Pancreas (tissue), 10 donors: ENCODE data around the gene HCST. TPM values are rescaled to one million over a fixed set of nuclear protein-coding genes. Genes with fewer than 3 reads are reported as not detected.

Experiments
- ATAC-seq, 4 donors: fragments of 200-7000 bp; cut with Tn5 transposase; one replicate each; pipeline versions ENCODE4 v1.8.0 to v1.9.1; 2020; ENCODE audit warnings: mild to moderate bottlenecking in 4 of 4, moderate library complexity in 4 of 4
- DNase-seq, 6 donors: peaks; one replicate each; pipeline ENCODE4 v3.0.0-alpha.2; 2020
- FAIRE-seq: peaks from 2 replicates; lab custom pipeline; 2012; peaks lifted over from hg19 to GRCh38; lab: Jason Lieb, UNC
- H3K27ac ChIP-seq, 4 donors: fragments of 200-600 bp; sonication (generic); 1 replicate in 3 of 4; 2 replicates in 1 of 4; pipeline versions ENCODE4 v1.5.0 to v1.8.0; 2020
- H3K27me3 ChIP-seq, 4 donors: fragments of 200-600 bp; one replicate each; pipeline ENCODE4 v1.8.0; 2021
- H3K36me3 ChIP-seq, 3 donors: fragments of 200-600 bp; sonication (generic) in 1 of 3; one replicate each; pipeline versions ENCODE4 v1.5.0 to v1.8.0; 2020 to 2021
- H3K4me1 ChIP-seq, 3 donors: fragments of 200-600 bp; one replicate each; pipeline ENCODE4 v1.8.0; 2021
- H3K4me3 ChIP-seq, 4 donors: fragments of 200-600 bp; sonication (generic) in 2 of 4; one replicate each; pipeline versions ENCODE4 v1.5.0 to v1.8.0; 2020 to 2021
- H3K9me3 ChIP-seq, 4 donors: fragments of 200-600 bp; one replicate each; pipeline ENCODE4 v1.8.0; 2021
- CTCF ChIP-seq, 4 donors: fragments of 200-600 bp; sonication (generic) in 3 of 4; IDR thresholded peaks; one replicate each; pipeline versions ENCODE4 v1.5.0 to v1.8.0; 2021; ENCODE audit warnings: antibody characterized with exemption in 4 of 4
- WGBS, 2 donors: extraction: QIAGEN DNeasy Blood & Tissue Kit; methylation state at CpG; one replicate each; pipeline ENCODE4 v1.1.7; 2013; 5-methylcytosine and 5-hydroxymethylcytosine counted together
- intact Hi-C, 3 donors: fragments of 100-400 bp; cut with DNase I; formaldehyde crosslinking; loops; one replicate each; pipeline versions ENCODE4 v1.11.1 to v1.14.2; 2022
- polyA plus RNA-seq, 2 donors: library from polyadenylated mRNA; stranded (reverse); fragments of 200-250 nt; gene quantifications; one replicate each; pipeline ENCODE4 v1.2.3, GENCODE V29; 2013
- total RNA-seq, 6 donors: library from RNA; stranded (reverse); fragmentation: NEBNext Ultra II Directional in 4 of 6; extraction: Animal tissue kit (Norgen Biotek cat#: 25700) in 4 of 6; gene quantifications; one replicate each; pipeline versions ENCODE4 v1.2.1 to v1.2.4, GENCODE V29; 2021 to 2023
- donor health status: healthy with polysubstance abuse.
- donor health status: DM: no; HTN: no; CAD: no; lungs with moderate emphysema.
- donor health status: DM: no; HTN: no; CAD: no.
- donor health status: control.
- donor health status: control.
- donor health status: Bipolar disorder and iron deficiency.
- donor health status: DM: yes; HTN: yes; CAD: no.
- donor health status: DM: no; HTN: no; CAD: no.
- donor health status: DM: no; HTN: no; CAD: no.
- donor health status: DM: yes; HTN: yes; CAD: no.

HCST gene
- total and polyA plus RNA-seq, 8 donors = 0.46 to 10.2 (median 2.2) TPM

GRCh38 chr19:35915443-35915842, 13.1 kb downstream of the HCST start:
- no peak for DNase-seq
- H3K4me3 ChIP-seq = no peak overlapping the region
- no peak for TF ChIP-seq CTCF (IDR thresholded peaks at IDR 0.05)
- intact Hi-C loops = no loop called here
- 43 to 63% methylated on average over 3 of the region's 3 CpGs for WGBS, 2 donors
- no peak for FAIRE-seq
- no peaks in the 10 kb centered on the region for H3K36me3 ChIP-seq
- H3K4me1 ChIP-seq = peaks cover 0 to 9% (median 0%) of the 10 kb centered on the region in 3 donors
- no peaks in the 10 kb centered on the region for H3K9me3 ChIP-seq
- no peak overlapping the region for H3K27ac ChIP-seq
- ATAC-seq = no peak
- H3K27me3 ChIP-seq = no peaks in the 10 kb centered on the region

GRCh38 chr19:35919306-35919705, 17.0 kb downstream of the HCST start:
- FAIRE-seq = no peak

GRCh38 chr19:35921012-35921411, 18.7 kb downstream of the HCST start:
- DNase-seq (no peak), ATAC-seq (no peak), FAIRE-seq (no peak)
- intact Hi-C loops = no loop called here
- H3K4me1 ChIP-seq = no peaks in the 10 kb centered on the region
- no peak overlapping the region for H3K4me3 ChIP-seq
- 72 to 79% methylated on average over 6 of the region's 6 CpGs for WGBS, 2 donors
- H3K36me3 ChIP-seq = no peaks in the 10 kb centered on the region
- TF ChIP-seq CTCF (IDR thresholded peaks at IDR 0.05) = no peak
- H3K27ac ChIP-seq = no peak overlapping the region
- no peaks in the 10 kb centered on the region for H3K9me3 ChIP-seq
- H3K27me3 ChIP-seq = no peaks in the 10 kb centered on the region

More at GRCh38 chr19:35919306-35919705, 17.0 kb downstream of the HCST start:
- Histone ChIP-seq H3K27ac (no peak overlapping the region), H3K9me3 (no peaks in the 10 kb centered on the region), H3K27me3 (no peaks in the 10 kb centered on the region), H3K4me3 (no peak overlapping the region), H3K4me1 (no peaks in the 10 kb centered on the region), H3K36me3 (no peaks in the 10 kb centered on the region)
- WGBS, 2 donors = 81 to 92% methylated on average over 11 of the region's 11 CpGs
- DNase-seq (no peak), ATAC-seq (no peak)
- no peak for TF ChIP-seq CTCF (IDR thresholded peaks at IDR 0.05)
- intact Hi-C loops = no loop called here

- no peak for FAIRE-seq
- no peak overlapping the region for H3K4me3 ChIP-seq
- DNase-seq = no peak
- no peak for ATAC-seq
- 84 to 90% methylated on average over 3 of the region's 3 CpGs for WGBS, 2 donors
- H3K4me1 ChIP-seq = no peaks in the 10 kb centered on the region
- no peak for TF ChIP-seq CTCF (IDR thresholded peaks at IDR 0.05)
- no peaks in the 10 kb centered on the region for H3K9me3 ChIP-seq
- H3K36me3 ChIP-seq = no peaks in the 10 kb centered on the region
- H3K27ac ChIP-seq = no peak overlapping the region
- H3K27me3 ChIP-seq = no peaks in the 10 kb centered on the region
- intact Hi-C loops = no loop called here
Observed at GRCh38 chr19:35925501-35925900, 23.2 kb downstream of the HCST start.

GRCh38 chr19:35928507-35928906, 26.2 kb downstream of the HCST start:
- H3K4me1 ChIP-seq = peaks cover 0 to 3% (median 0%) of the 10 kb centered on the region in 3 donors
- TF ChIP-seq CTCF (IDR thresholded peaks at IDR 0.05) = no peak
- DNase-seq (no peak), FAIRE-seq (no peak), ATAC-seq (no peak)
- no peak overlapping the region for H3K4me3 ChIP-seq
- WGBS, 2 donors = 64 to 71% methylated on average over 5 of the region's 5 CpGs
- no peaks in the 10 kb centered on the region for H3K27me3 ChIP-seq
- H3K36me3 ChIP-seq = no peaks in the 10 kb centered on the region
- intact Hi-C loops = no loop called here
- no peak overlapping the region for H3K27ac ChIP-seq
- H3K9me3 ChIP-seq = no peaks in the 10 kb centered on the region
